HG03342 (cell line): ENCODE data around the gene VILL.
"Not testable (repeated sequence)": the region's sequence is repeated elsewhere in the genome, so short reads cannot be mapped to it uniquely, and the experiment has no call there.

ENCODE experiments used
- ATAC-seq: cut with Tn5 transposase; IDR thresholded peaks from one replicate; pipeline ENCODE4 v1.9.1; 2021; ENCODE audit warnings: mild to moderate bottlenecking, moderate library complexity; ENCODE audit not compliant: unreplicated experiment

VILL gene

GRCh38 chr3:37963016-37963415 lies 27.6 kb upstream of the VILL start:
- ATAC-seq, result no peak

DNA sequence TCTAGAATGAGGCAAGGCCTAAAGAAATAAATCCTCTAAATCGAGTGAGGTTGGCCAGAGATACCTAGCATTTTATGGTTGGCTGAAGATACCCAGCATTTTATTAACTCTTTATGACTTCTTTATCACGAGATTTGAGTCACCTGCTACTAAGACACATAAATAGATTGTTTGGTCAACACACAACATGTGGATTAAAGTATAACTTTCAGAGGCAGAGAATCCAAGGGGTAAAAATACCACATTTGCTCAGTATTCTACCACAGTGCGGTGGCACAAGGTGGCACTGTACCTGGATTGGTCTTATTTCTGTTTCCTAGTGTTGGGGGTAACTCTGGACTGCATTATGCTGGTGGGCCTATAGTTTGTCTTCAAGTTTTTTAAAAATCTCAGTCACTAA lies 27.0 kb upstream of the VILL start:
- no peak for ATAC-seq

DNA sequence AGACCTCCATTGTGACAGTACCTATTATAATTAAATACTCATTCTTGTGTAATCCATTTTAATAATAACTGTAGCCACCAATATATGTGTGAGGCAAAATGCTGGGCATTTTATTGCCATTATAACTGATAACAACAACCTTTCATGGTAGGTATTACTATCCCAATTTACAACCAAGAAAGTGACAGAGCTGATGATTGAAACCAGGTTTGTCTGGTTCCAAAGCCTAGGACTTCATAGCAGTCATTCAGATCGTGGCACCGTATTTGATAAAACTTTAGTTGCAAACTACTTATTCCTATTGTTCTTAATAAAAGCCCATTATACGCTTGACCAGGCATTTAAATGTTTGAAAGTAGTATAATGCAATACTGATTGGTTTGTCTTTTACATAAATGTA lies 26.4 kb upstream of the VILL start:
- ATAC-seq, result no peak

- no peak for ATAC-seq
Measured at GRCh38 chr3:37964716-37965115, 25.9 kb upstream of the VILL start.

DNA sequence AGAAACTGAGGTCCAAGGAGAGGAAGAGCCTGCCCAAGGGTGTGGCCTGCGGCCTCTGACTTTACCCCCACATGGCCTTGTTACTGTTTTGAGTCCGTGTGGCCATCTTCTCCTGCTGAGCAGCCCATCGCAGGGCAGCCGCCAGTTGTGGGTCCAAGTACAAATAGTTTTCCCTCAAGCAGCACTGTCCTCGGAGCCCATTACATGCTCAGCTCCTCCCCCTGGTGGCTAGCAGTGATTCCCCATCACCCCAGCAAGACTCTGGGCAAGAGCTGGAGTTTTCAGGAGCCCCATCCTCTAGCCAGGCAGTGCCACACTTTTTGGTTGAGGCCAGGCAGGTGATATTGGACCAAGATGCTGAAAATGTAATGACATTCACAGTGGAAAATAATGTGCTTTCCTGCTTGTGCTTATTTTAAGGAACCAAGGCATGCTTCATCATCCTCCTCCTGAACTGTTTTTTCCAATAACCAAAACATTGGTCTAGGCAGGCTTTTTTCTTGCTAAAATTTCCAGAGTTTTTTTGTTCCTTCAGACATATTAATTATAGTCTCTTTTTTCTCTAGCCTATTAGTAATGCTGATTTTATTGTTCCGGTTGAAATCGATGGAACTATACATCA lies 23.2 kb upstream of the VILL start:
- peak; percentile 83 for ATAC-seq

- no peak for ATAC-seq
Measured at GRCh38 chr3:37968199-37968598, 22.4 kb upstream of the VILL start.

- no peak for ATAC-seq
Measured at GRCh38 chr3:37968813-37969595, 21.6 kb upstream of the VILL start.

DNA sequence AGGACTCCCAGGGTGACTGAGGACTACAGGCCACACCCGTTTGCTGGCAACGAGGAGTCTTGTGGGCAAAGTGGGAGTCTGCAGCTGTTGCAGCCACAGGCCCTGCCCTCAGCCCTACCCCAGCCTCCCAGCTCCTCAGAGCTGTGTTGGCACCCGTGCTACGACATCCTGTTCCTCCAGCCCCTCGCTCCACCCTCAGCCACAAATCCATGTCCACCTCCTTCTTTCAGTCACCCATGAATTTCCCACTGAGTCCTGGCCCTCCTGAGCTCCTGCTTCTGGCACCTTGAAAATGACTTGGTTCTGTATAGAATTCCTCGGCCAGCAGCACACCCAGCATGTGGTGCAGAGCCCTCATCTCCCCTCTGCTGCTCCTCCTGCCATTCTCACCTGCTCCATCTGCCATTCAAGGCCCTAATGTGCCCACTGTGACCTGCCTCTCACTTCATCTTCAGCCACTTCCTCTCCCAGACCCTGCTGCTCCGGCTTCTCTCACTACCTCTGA lies 20.9 kb upstream of the VILL start:
- ATAC-seq, result no peak

- no peak for ATAC-seq
Measured at GRCh38 chr3:37970802-37971201, 19.8 kb upstream of the VILL start.

DNA sequence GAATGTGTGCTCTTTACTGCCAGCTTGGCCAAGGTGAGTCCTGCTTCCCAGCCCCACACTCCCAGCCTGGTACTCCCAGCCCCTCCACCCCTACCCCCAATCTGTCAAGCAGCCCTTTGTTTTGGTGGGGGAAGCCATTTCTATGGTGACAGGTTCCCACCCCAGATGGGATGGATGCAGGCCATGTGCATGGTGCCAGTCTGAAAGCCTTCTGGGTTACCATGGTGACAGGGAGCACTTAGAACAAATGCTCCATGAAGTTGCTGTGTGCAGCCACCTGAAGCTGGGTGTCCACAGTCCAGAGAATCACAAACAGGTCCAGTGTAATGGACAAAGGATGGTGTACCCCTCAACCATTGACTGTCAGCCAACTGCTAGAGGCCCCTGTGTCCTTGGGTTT lies 19.1 kb upstream of the VILL start:
- no peak for ATAC-seq

GRCh38 chr3:37972056-37972455 lies 18.5 kb upstream of the VILL start:
- ATAC-seq, result not testable (repeated sequence)

DNA sequence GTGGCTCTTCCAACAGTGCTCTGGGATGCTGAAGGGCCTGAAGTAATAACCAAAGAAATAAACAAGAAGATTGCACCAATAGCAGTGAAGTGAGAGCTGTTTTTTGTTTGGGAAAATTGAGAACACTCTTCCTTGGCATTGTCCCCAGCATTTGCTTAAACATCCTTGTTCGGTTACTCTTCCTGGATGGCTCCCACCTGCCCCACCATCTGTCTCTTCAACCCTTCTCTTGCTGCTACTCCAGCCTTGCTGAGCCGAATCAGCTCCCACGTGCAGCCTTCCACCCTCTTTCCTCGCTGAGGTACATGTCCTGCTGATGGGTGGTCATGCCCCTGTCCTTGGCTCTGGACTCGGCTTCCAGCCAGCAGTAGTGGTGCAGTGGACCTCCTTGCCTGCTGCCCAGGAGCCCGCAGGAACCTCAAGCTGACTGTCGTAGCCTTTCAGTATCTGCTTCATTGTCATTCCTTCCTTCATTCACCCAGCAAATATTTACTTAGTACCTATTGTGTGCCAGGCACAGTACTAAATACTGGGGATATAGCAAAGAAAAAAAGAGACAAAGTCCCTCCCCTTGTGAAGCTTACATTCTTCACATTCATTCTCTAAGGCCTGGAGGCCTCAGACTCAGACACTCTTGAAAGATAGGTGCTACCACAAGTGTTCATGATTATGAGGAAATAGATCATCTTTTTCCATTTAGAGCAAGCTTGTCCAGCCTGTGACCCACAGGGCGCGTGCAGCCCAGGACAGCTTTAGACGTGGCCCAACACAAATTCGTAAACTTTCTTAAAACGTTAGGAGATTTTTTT lies 17.1 kb upstream of the VILL start:
- ATAC-seq, result no peak

DNA sequence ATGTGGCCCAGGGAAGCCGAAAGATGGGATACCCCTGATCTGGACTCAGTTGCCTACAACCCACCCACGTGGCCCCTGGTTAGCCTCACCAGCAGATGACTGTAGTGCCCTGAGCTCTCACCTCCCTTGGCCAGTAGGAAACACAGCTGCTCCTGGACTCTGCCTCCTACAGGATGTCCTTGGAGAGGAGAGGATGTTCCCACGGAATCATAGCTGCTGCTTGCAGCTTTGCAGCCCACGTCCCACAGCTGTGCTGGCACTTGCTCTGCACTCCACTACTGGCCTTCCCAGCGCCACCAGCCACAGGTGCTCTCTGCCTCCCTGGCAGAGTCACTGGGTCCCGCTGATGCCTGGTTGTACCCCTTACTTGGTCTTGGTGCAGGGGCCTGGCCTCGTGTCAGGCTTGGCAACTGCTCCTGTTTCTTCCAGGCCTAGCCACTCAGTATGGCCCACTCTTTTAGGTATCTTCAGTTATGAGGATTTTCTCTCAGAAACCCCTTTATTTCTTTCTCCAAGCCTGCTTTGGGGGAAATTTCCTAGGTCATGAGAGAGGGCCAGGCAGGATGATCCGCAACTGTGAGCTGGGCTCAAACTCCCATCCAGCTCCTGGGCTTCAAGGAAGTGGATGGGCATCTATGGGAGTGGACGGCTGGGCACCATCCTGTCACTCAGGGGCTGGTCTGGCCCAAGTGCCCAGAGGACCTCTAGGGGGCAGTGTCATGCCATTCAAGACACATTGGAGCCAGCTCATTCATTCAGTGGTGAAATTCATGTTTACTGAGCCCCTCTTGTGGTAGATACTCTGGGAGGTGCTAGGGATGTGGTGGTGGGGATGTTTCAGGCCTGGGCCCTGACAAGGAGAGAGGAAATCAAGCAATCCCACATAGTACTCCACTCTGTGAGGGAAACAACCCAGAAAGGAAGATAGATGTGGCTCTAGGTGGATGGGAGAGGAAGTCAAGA lies 16.2 kb upstream of the VILL start:
- ATAC-seq, result peak; percentile 86

- no peak for ATAC-seq
Measured at GRCh38 chr3:37979541-37980461, 10.8 kb upstream of the VILL start.

GRCh38 chr3:37980462-37981347 lies 9.9 kb upstream of the VILL start:
- ATAC-seq, result no peak

GRCh38 chr3:37981348-37981664 lies 9.3 kb upstream of the VILL start:
- no peak for ATAC-seq

DNA sequence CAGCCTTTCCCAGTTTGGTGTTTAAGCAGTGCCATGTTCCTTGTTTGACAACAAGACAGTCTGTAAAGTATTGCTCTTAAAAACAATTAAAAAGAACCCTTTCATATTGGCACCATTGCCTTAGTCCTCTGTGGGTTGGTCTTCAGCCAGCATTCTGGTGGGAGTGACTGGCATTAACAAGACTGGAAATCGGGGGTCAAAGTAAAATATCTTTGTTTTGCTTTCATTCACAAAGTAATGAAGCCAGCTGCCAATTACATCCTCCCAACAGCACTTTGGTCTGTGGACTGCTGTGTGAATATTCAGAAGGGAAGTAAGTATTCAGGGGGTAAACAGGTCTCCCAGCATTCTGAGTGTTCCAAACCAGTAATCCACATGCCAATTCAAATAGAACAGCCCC lies 8.3 kb upstream of the VILL start:
- ATAC-seq, result no peak

- ATAC-seq, result no peak
Measured at GRCh38 chr3:37984051-37984450, 6.5 kb upstream of the VILL start.

DNA sequence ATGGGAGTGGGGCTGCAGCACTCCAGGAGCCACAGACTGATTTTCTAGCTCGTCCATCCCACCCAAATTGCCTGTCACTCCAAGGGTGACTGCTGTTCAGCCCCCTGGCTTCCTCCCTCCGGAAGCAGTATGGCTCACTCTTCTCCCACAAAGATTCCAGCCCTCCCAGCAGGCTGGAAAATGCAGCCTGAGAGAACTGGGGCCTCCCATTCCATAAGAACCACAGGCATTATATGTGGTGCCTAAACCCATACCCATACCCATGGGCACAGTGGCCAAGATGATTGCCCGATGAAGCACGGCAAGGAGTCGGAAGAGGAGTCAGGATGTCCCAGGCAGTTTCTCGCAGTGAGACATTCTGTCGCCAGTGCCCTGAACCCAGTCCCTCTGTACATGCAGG lies 6.0 kb upstream of the VILL start:
- ATAC-seq, result no peak
